Heart left ventricle (tissue), 16 donors: ENCODE results near the gene BSPRY. TPM values are rescaled to one million over a fixed set of nuclear protein-coding genes. Genes with fewer than 3 reads are reported as not detected.

ENCODE experiments used
- ATAC-seq, 4 donors: fragments of 200-7000 bp; cut with Tn5 transposase; one replicate each; pipeline ENCODE4 v1.9.1; 2020 to 2022; ENCODE audit warnings: moderate library complexity in 4 of 4, mild to moderate bottlenecking in 3 of 4, moderate number of reproducible peaks in 1 of 4
- DNase-seq, 5 donors: peaks; one replicate each; pipeline ENCODE4 v3.0.0-alpha.2; 2020
- H3K27ac ChIP-seq, 12 donors: fragments of 200-600 bp; sonication (generic) in 4 of 12; one replicate each; pipeline versions ENCODE4 v1.5.0 to v1.8.0; 2016 to 2022; ENCODE audit warnings: mild to moderate bottlenecking in 2 of 12
- H3K27me3 ChIP-seq, 9 donors: fragments of 200-600 bp; sonication (generic) in 2 of 9; one replicate each; pipeline versions ENCODE4 v1.5.1 to v1.8.0; 2016 to 2022; ENCODE audit warnings: mild to moderate bottlenecking in 3 of 9
- H3K36me3 ChIP-seq, 9 donors: fragments of 200-600 bp; sonication (generic) in 2 of 9; one replicate each; pipeline versions ENCODE4 v1.5.0 to v1.8.0; 2018 to 2022; ENCODE audit warnings: mild to moderate bottlenecking in 2 of 9
- H3K4me1 ChIP-seq, 12 donors: fragments of 200-600 bp; sonication (generic) in 4 of 12; one replicate each; pipeline versions ENCODE4 v1.5.0 to v1.8.0; 2016 to 2022; ENCODE audit warnings: mild to moderate bottlenecking in 3 of 12
- H3K4me3 ChIP-seq, 12 donors: fragments of 200-600 bp; sonication (generic) in 4 of 12; one replicate each; pipeline versions ENCODE4 v1.5.0 to v1.8.0; 2017 to 2022; ENCODE audit warnings: mild to moderate bottlenecking in 9 of 12, moderate library complexity in 4 of 12
- H3K9me3 ChIP-seq, 12 donors: fragments of 200-600 bp; sonication (generic) in 4 of 12; one replicate each; pipeline versions ENCODE4 v1.5.0 to v1.8.0; 2016 to 2022; ENCODE audit warnings: mild to moderate bottlenecking in 1 of 12
- CTCF ChIP-seq, 12 donors: fragments of 200-600 bp; sonication (generic) in 4 of 12; IDR thresholded peaks; one replicate each; pipeline versions ENCODE4 v1.5.0 to v1.8.0; 2018 to 2022; ENCODE audit warnings: antibody characterized with exemption in 12 of 12, mild to moderate bottlenecking in 5 of 12
- POLR2A ChIP-seq, 2 donors: fragments of 450-650 bp; IDR thresholded peaks; one replicate each; pipeline ENCODE4 v1.6.1; 2017; ENCODE audit warnings: antibody characterized with exemption in 2 of 2, mild to moderate bottlenecking in 2 of 2, moderate library complexity in 2 of 2
- WGBS, 4 donors: extraction: QIAGEN DNeasy Blood & Tissue Kit in 2 of 4; methylation state at CpG; one replicate each; pipeline versions ENCODE4 v1.1.5 to v1.1.7; 2013 to 2018; 5-methylcytosine and 5-hydroxymethylcytosine counted together
- intact Hi-C, 10 donors: fragments of 100-400 bp; cut with DNase I; formaldehyde crosslinking; loops; one replicate each; pipeline versions ENCODE4 v1.11.1 to v1.14.2; 2022
- polyA plus RNA-seq, 2 donors: library from polyadenylated mRNA; stranded (reverse); fragments of 200-250 nt; gene quantifications; one replicate each; pipeline ENCODE4 v1.2.3, GENCODE V29; 2013
- total RNA-seq, 9 donors: library from RNA; depleted of rRNA in 2 of 9; stranded (reverse); fragments of >200 nt in 2 of 9; fragmentation: NEBNext Ultra II Directional in 3 of 9; extraction: Animal tissue kit (Norgen Biotek cat#: 25700) in 3 of 9; gene quantifications; one replicate each; pipeline versions ENCODE4 v1.1.0 to v1.2.4, GENCODE V29; 2016 to 2023
- donor health status: ischemic (EF 13 %, LVEDD 7.1; RV severe dilation, severe dysfunction).
- donor health status: healthy with polysubstance abuse.
- donor health status: DM: no; HTN: yes; CAD: no.
- donor health status: DM: no; HTN: no; CAD: no.
- donor health status: ischemic (EF 25% LVEDD 6.9; RV normal size, moderate dysfunction).
- donor health status: ischemic (EF 25% LVEDD 5.7; RV mildly dilated, moderate dysfunction).
- donor health status: healthy.
- donor health status: DM: yes; HTN: yes; CAD: no.
- donor health status: ischemic (EF 35%, LVEDD 5.7; RV mildly dilated, moderate dysfunction).
- donor health status: nonischemic (EF 11% LVEDD 7.7; RV severe dilation, severe dysfunction).
- donor health status: DM: yes; HTN: yes; CAD: no.
- donor health status: PGD.
- donor health status: ischemic (EF 29% LVEDD 5.4; RV normal size, mild dysfunction).
- donor health status: nonischemic (EF 23%, LVEDD 6.1; RV moderate dilation, normal function).

Gene BSPRY
- total and polyA plus RNA-seq, 11 donors, result 0.39 to 7.6 (median 1.7) TPM; not detected in 1

DNA sequence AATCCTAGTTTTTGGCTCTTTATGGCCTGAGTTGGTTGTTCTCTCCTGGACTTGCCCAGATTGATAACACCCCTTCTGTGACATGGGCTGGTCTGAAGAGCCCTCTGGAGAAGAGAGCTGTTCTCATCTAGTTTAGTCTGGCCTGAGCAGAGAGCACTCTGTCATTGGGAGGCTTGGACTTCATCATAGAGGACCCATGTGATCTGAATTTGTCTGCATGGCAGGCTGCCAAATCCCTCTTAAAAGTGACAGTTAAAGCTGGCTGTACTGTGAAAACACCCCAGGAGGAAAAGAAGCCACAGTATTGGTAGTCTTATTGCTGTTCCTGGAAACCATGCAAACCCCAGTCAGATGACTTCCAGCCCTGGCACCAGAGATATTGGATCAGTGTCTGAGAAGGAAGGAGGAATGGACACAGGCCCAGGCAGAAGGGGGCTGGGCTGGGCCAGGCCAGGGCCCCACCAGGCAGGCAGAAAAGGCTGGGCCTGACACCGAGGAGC lies 5.6 kb upstream of the BSPRY start:
- intact Hi-C loops, result loop anchor here in 8 of 10 donors (5.0 to 10.0 kb wide), 5 partner anchors 34 to 69 kb away; partner anchors contain the start of genes HDHD3 (in 3 of the 8), ALAD (in 2 of the 8), CDC26 (in 1 of the 8) and PRPF4 (in 1 of the 8)
- Histone ChIP-seq H3K27ac (peak overlapping the region; percentile 67 to 95 (median 82)), H3K9me3 (no peaks in the 10 kb centered on the region), H3K36me3 (no peaks in the 10 kb centered on the region), H3K27me3 (no peaks in the 10 kb centered on the region), H3K4me3 (no peak overlapping the region), H3K4me1 (peaks cover 0 to 26% (median 12%) of the 10 kb centered on the region in 12 donors)
- DNase-seq, result peak; percentile 68 to 92 (median 89)
- 18 to 41% (median 28%) methylated on average over 1 of the region's 1 CpG for WGBS, 4 donors
- peak; percentile 86 to 93 (median 92) for ATAC-seq
- TF ChIP-seq CTCF (IDR thresholded peaks at IDR 0.05) (no peak), POLR2A (IDR thresholded peaks at IDR 0.05) (no peak)

GRCh38 chr9:113345190-113345589 lies 4.2 kb upstream of the BSPRY start:
- ATAC-seq (no peak), DNase-seq (no peak)
- intact Hi-C loops, result loop anchor here in 2 of 10 donors (10.0 kb wide), 2 partner anchors 50 to 70 kb away; partner anchors contain the start of genes CDC26 (in 1 of the 2) and PRPF4 (in 1 of the 2)
- WGBS, 4 donors, result 63 to 74% (median 73%) methylated on average over 2 of the region's 2 CpGs
- Histone ChIP-seq H3K9me3 (no peaks in the 10 kb centered on the region), H3K27ac (peak overlapping the region in 9 of 12 donors; percentile 8 to 95 (median 84)), H3K36me3 (no peaks in the 10 kb centered on the region), H3K27me3 (peaks cover 0 to 10% (median 6%) of the 10 kb centered on the region in 9 donors), H3K4me1 (peaks cover 0 to 25% (median 12%) of the 10 kb centered on the region in 12 donors), H3K4me3 (no peak overlapping the region)
- TF ChIP-seq POLR2A (IDR thresholded peaks at IDR 0.05) (no peak), CTCF (IDR thresholded peaks at IDR 0.05) (no peak)

DNA sequence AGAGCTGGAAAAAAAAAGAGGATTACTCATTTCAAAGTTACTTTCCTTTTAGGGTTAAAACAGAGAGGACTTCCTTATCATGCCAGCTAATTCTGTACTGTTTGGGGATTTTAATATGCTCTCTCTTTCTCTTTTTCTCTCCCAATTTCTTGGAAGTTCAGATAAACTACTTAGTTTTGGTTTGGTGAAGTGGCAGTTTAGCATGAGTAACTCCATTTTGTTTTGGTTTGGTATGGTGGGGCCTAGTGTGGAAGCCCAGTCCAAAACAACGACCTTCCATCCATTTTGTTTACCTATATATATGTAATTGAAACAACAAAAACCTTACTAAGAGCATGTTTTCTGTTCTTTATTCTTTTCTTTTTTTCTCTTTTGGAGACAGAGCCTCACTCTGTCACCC lies 3.7 kb upstream of the BSPRY start:
- intact Hi-C loops, result loop anchor here in 2 of 10 donors (10.0 kb wide), 2 partner anchors 49 to 71 kb away; partner anchors contain the start of genes CDC26 (in 1 of the 2) and PRPF4 (in 1 of the 2)

More for the DNA sequence above, 3.7 kb upstream of the BSPRY start:
- Histone ChIP-seq H3K27me3 (peaks cover 0 to 12% (median 7%) of the 10 kb centered on the region in 9 donors), H3K9me3 (no peaks in the 10 kb centered on the region), H3K27ac (peak overlapping the region in 4 of 12 donors; percentile 8 to 87 (median 24)), H3K4me3 (no peak overlapping the region), H3K4me1 (peaks cover 0 to 26% (median 15%) of the 10 kb centered on the region in 12 donors), H3K36me3 (no peaks in the 10 kb centered on the region)
- DNase-seq, result no peak
- WGBS, 4 donors, result 0 to 89% (median 43%) methylated on average over 1 of the region's 1 CpG
- TF ChIP-seq POLR2A (IDR thresholded peaks at IDR 0.05) (no peak), CTCF (IDR thresholded peaks at IDR 0.05) (no peak)
- no peak for ATAC-seq
